Ovary (tissue), 3 donors: ENCODE data around the gene STK39.

Source experiments
- CTCF ChIP-seq, 3 donors: fragments of 450-650 bp in 2 of 3; fragments of 200-600 bp in 1 of 3; IDR thresholded peaks; one replicate each; pipeline versions ENCODE4 v1.5.1 to v1.8.0; 2016 to 2022; ENCODE audit warnings: antibody characterized with exemption in 3 of 3, mild to moderate bottlenecking in 1 of 3
- EP300 ChIP-seq: sonication (generic); formaldehyde crosslinking; IDR thresholded peaks from one replicate; pipeline ENCODE4 v1.6.1; 2017; ENCODE audit warnings: antibody characterized with exemption
- POLR2A ChIP-seq: fragments of 450-650 bp; IDR thresholded peaks from one replicate; pipeline ENCODE4 v1.6.1; 2017; ENCODE audit warnings: antibody characterized with exemption, mild to moderate bottlenecking, moderate library complexity
- donor health status: DM: no; HTN: no; CAD: no.

- TF ChIP-seq CTCF (IDR thresholded peaks at IDR 0.05) (no peak), EP300 (no peak), POLR2A (no peak)
Observed at GRCh38 chr2:168015274-168015953, 232.0 kb downstream of the STK39 start.
